Calu3 (cell line): Measurements from ENCODE around the gene CDC16. TPM values are rescaled to one million over a fixed set of nuclear protein-coding genes. Genes with fewer than 3 reads are reported as not detected.

Experiments
- BruUV-seq: library from RNA; stranded (reverse); fragments of 400-500 nt; replicated peaks from 2 replicates; lab custom pipeline; 2021; lab: Mats Ljungman, UMichigan
- CTCF ChIA-PET: fragments of 300-600 bp; sonication (Branson Sonifier 250); formaldehyde crosslinking; loops from one replicate; lab custom pipeline; 2022; ENCODE audit warnings: antibody characterized with exemption; lab: Charles Lee
- DNase-seq: peaks from one replicate; pipeline ENCODE4 v3.0.0; 2022
- H3K27ac Mint-ChIP-seq: one replicate; pipeline ENCODE4 v1.8.0; 2022; ENCODE audit warnings: mixed read lengths; ENCODE audit not compliant: unreplicated experiment
- H3K27me3 Mint-ChIP-seq: one replicate; pipeline ENCODE4 v1.8.0; 2022; ENCODE audit warnings: mixed read lengths; ENCODE audit not compliant: unreplicated experiment
- H3K36me3 Mint-ChIP-seq: one replicate; pipeline ENCODE4 v1.8.0; 2022; ENCODE audit warnings: mild to moderate bottlenecking, moderate library complexity, mixed read lengths; ENCODE audit not compliant: insufficient read depth, unreplicated experiment
- H3K4me1 Mint-ChIP-seq: one replicate; pipeline ENCODE4 v1.8.0; 2022; ENCODE audit warnings: mild to moderate bottlenecking, low read depth, mixed read lengths; ENCODE audit not compliant: unreplicated experiment
- H3K4me3 Mint-ChIP-seq: one replicate; pipeline ENCODE4 v1.8.0; 2022; ENCODE audit warnings: mild to moderate bottlenecking, low read depth, moderate library complexity, mixed read lengths; ENCODE audit not compliant: unreplicated experiment
- H3K9me3 Mint-ChIP-seq: one replicate; pipeline ENCODE4 v1.8.0; 2022; ENCODE audit warnings: low read depth, mixed read lengths; ENCODE audit not compliant: unreplicated experiment
- CTCF ChIP-seq: fragments of 200-600 bp; IDR thresholded peaks from one replicate; pipeline ENCODE4 v1.8.0; 2022; ENCODE audit warnings: antibody characterized with exemption; ENCODE audit not compliant: unreplicated experiment
- intact Hi-C: fragments of 100-400 bp; cut with micrococcal nuclease; formaldehyde crosslinking; loops from one replicate; pipeline ENCODE4 v1.10.0; 2022; ENCODE audit not compliant: unreplicated experiment
- total RNA-seq: library from RNA; stranded (reverse); gene quantifications from 2 replicates; pipeline ENCODE4 v1.2.3, GENCODE V29; 2022

Gene CDC16
- total RNA-seq, 1 experiment from 2014 or later = 15.7 TPM

GRCh38 chr13:114256547-114256946 is 21.9 kb downstream of the CDC16 start:
- CTCF ChIA-PET = no interaction called here
- intact Hi-C loops = no loop called here

GRCh38 chr13:114257014-114257413 is 22.3 kb downstream of the CDC16 start:
- Mint-ChIP-seq H3K4me1 (no peaks in the 10 kb centered on the region), H3K4me3 (no peak overlapping the region), H3K27me3 (no peaks in the 10 kb centered on the region), H3K36me3 (peaks cover 4% of the 10 kb centered on the region), H3K9me3 (no peaks in the 10 kb centered on the region), H3K27ac (no peak overlapping the region)
- no peak for DNase-seq
- CTCF ChIA-PET = no interaction called here
- no TSS peak for BruUV-seq
- no peak for TF ChIP-seq CTCF
- intact Hi-C loops = no loop called here

More at GRCh38 chr13:114256547-114256946, 21.9 kb downstream of the CDC16 start:
- no peak overlapping the region for H3K4me3 Mint-ChIP-seq
- no peaks in the 10 kb centered on the region for H3K9me3 Mint-ChIP-seq
- H3K27ac Mint-ChIP-seq = no peak overlapping the region
- BruUV-seq = no TSS peak
- H3K27me3 Mint-ChIP-seq = no peaks in the 10 kb centered on the region
- peaks cover 4% of the 10 kb centered on the region for H3K36me3 Mint-ChIP-seq
- DNase-seq = no peak
- no peaks in the 10 kb centered on the region for H3K4me1 Mint-ChIP-seq
- no peak for TF ChIP-seq CTCF

DNA sequence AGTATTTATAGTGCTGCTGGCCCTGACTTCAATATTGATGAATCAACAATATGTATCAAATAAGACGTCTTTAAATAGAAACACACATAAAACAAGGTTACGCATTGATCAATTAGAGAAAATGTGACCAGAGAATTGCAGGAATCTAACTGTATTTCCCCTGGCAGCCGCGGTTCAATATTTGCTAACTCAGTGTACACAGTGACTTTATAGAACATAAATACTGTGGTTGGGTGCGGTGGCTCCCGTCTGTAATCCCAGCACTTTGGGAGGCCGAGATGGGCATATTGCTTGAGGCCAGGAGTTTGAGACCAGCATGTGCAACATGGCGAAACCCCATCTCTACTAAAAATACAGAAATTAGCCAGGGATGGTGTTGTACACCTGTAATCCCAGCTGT is 23.9 kb downstream of the CDC16 start:
- Mint-ChIP-seq H3K27ac (no peak overlapping the region), H3K9me3 (no peaks in the 10 kb centered on the region), H3K4me1 (no peaks in the 10 kb centered on the region), H3K4me3 (no peak overlapping the region), H3K27me3 (no peaks in the 10 kb centered on the region), H3K36me3 (peaks cover 4% of the 10 kb centered on the region)
- intact Hi-C loops = no loop called here
- DNase-seq = no peak
- no peak for TF ChIP-seq CTCF
- CTCF ChIA-PET = no interaction called here
- no TSS peak for BruUV-seq

DNA sequence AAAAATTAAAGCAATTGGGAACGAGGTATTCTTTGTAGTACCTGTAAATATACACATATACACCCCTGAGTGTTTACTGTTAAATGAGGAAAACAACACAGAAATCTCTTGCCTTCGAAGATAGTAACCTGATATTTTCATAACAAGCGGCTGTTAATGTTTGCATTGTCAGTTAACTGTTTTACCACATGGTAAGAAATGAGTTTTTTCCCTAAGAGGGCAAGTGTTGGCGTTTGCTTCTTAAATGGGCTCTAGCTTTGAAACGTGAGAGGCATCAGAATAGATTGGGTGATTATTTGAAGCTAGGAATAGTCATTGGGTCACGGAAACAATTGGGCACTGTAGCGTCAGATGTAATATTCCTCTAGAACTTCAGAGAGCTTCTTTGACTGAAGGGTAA is 24.7 kb downstream of the CDC16 start:
- Mint-ChIP-seq H3K4me1 (no peaks in the 10 kb centered on the region), H3K27me3 (no peaks in the 10 kb centered on the region), H3K9me3 (no peaks in the 10 kb centered on the region), H3K4me3 (no peak overlapping the region), H3K36me3 (peaks cover 4% of the 10 kb centered on the region), H3K27ac (no peak overlapping the region)
- no TSS peak for BruUV-seq
- CTCF ChIA-PET = no interaction called here
- DNase-seq = no peak
- no peak for TF ChIP-seq CTCF
- intact Hi-C loops = no loop called here

- Mint-ChIP-seq H3K9me3 (no peaks in the 10 kb centered on the region), H3K27ac (no peak overlapping the region), H3K36me3 (peaks cover 4% of the 10 kb centered on the region), H3K27me3 (no peaks in the 10 kb centered on the region), H3K4me1 (no peaks in the 10 kb centered on the region), H3K4me3 (no peak overlapping the region)
- CTCF ChIA-PET = no interaction called here
- no peak for TF ChIP-seq CTCF
- intact Hi-C loops = no loop called here
- DNase-seq = no peak
- BruUV-seq = no TSS peak
These were observed 25.3 kb downstream of the CDC16 start for GRCh38 chr13:114259974-114260373.
